HG02885 (cell line): Measurements from ENCODE around the gene ANTXR2.
A peak's percentile ranks its signal among the peaks of the same experiment; 100 is the strongest.

Experiments
- ATAC-seq: cut with Tn5 transposase; IDR thresholded peaks from one replicate; pipeline ENCODE4 v1.9.1; 2021; ENCODE audit warnings: mild to moderate bottlenecking; ENCODE audit not compliant: unreplicated experiment, poor library complexity

Gene ANTXR2

GRCh38 chr4:80092847-80093246, 19.8 kb upstream of the ANTXR2 start:
- ATAC-seq, result no peak

- ATAC-seq, result no peak
Observed at GRCh38 chr4:80092088-80092487, 19.1 kb upstream of the ANTXR2 start.

GRCh38 chr4:80091688-80092087, 18.7 kb upstream of the ANTXR2 start:
- ATAC-seq, result no peak

GRCh38 chr4:80091184-80091583, 18.2 kb upstream of the ANTXR2 start:
- no peak for ATAC-seq

- ATAC-seq, result no peak
Observed at GRCh38 chr4:80090090-80090489, 17.1 kb upstream of the ANTXR2 start.

DNA sequence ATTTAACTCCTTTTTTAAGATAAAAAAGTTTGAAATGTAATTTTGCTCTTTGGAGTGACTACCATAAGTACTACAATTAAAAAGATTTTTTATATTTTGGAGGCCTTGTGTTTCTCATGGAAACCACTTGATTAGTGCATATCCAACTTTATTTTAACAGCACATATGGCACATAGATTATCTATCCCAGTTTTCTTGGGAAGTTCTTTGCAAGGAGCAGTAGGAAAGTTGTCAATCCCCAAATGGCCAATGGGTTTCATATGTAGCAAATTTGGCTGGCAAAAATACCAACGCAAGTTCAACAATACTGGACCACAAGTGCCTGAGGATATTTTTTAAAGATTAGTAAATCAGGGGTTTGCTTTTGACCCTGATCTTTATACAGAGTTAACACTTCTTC, 15.4 kb upstream of the ANTXR2 start:
- ATAC-seq, result no peak

DNA sequence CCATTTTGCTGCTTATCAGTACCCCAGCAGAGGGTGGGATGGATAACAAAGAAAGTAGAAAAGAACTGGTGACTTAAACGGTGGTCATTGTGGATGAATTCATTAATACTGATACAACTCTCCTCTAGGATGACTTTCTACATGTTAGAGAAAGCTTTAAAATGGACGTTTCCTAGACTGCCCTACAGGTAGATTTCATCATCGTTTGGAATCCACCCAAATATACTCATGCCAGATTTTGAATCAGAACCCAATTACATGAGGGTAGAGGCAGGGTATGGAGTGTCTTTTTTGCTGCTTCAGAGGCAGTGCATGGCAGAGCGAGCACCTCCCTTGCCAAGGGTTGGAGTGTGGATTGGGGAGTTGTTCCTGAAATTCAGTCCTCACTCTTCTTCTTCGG, 13.3 kb upstream of the ANTXR2 start:
- no peak for ATAC-seq

DNA sequence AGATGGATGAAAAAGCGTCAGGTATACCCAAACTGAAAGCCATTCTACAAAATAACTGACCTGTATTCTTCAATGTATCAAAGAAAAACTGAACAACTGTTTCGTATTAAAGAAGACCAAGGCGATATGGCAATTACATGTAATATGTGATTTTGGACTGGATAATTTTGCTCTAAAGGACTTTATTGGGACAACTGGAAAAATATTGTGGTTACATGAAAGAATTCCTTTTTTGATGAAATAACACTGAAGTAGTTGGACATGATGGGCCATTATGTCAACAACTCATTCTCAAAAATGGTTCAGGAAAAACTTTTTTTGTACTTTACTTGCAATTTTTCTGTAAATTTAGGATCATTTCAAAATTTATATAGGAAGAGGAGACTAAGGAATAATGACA, 12.1 kb upstream of the ANTXR2 start:
- ATAC-seq, result no peak

DNA sequence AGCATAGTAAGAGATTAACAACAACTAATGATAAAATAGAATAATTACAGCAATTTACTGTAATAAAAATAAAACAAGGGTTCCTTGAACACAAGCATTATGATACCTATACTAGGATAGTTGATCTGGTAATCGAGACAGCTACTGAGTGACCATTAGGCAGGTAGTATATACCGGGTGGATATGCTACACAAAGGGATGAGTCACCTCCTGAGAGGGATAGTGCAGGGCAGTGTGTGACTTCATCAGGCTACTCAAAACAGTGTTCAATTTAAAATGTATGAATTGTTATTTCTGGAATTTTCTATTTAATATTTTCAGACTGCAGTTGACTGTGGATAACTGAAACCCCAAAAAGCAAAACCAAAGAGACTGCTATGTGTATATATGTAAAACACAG, 9.7 kb upstream of the ANTXR2 start:
- no peak for ATAC-seq

DNA sequence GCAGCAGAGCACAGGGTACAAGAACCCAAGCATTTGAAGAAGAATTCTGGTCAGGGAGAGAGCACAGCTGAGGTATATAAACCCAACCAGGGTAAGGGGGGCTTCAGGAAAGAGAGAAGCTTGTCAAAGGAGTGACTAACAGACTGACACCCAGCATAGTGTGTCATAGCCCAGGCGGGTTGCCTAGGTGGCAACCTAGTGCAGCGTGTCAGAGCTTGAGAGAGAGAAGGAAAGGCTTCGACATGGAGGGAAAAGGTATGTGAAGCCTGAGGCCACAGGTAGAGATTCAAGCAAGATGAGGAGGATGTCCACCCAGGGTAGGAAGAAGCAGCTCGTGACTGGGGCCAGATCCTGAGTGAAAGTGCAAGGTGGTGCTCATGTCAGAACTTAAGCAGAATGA, 8.5 kb upstream of the ANTXR2 start:
- ATAC-seq, result no peak

- no peak for ATAC-seq
Observed at GRCh38 chr4:80079255-80079923, 6.4 kb upstream of the ANTXR2 start.

- ATAC-seq, result no peak
Observed at GRCh38 chr4:80078346-80079092, 5.5 kb upstream of the ANTXR2 start.

- no peak for ATAC-seq
Observed at GRCh38 chr4:80077639-80078038, 4.6 kb upstream of the ANTXR2 start.

DNA sequence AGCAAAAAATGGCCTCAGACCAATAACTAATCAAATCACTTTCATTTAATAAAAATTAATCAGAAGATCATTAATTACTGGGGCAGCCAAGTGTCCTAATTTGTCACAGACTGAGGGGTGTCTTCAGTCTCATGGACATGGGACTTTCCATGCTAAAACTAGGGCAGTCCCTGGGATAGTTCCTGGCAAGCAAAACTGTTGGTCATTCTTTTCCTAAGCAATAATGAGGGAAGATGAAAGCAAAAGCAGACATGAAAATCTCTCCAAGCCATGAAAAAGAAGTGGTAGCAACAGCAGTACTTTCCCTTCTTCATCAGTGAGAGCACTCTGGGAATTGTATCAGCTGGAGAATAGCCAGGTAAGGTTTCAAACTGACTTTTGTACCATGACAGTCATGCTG, 3.7 kb upstream of the ANTXR2 start:
- ATAC-seq, result no peak

DNA sequence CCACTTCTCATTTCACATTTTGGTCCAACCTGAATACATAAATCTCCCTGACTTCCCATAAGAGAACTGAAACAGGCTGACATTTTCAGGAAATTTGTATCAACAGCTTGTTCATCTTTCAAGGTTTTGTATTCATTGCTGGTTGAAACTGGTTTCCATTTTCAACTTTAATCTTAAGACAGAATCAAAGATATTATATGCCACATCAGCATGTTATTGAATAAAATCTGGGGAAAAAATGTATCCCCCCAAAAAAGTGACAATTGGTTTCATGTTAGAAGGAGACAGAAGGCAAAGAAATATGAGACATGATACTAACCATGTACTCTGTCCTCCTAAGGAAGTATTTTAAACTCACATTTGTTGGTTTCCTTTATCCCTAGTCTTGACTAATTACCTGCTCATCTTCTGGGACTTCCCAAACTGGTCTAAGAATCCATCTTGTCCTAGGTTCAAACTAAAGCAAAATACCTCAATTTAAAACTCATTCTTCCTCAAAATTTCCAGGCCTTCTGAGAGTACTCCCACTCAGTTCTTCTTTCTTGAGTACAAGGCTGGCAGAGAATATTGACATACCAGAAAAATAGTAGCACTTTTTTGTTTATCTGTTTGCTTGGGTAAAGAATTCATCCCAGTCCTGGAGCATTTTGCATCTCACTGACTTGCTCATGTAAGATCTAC, 3.1 kb upstream of the ANTXR2 start:
- ATAC-seq, result no peak

DNA sequence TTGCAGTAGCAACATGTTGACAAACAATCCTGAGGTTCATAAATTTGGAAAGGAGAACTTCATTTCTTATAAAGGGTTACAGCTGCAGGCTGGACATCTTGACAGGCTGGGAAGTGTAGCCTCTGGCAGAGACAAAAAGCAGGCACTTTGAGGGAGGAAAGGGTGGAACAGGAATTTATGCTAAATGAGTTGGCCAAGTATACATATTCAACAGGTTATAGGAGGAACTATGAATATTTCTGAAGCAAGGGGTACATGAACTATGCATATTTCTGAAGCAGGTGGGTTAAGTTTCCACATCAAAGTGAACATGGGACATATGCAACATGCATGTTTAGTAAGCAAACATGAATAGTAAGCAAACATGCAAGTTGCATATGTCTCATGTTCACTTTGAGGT, 1.6 kb upstream of the ANTXR2 start:
- ATAC-seq, result no peak

- no peak for ATAC-seq
Observed at GRCh38 chr4:80074069-80074468, 1.0 kb upstream of the ANTXR2 start.

- ATAC-seq, result peak; percentile 67
Observed at GRCh38 chr4:80073473-80074008, 512 bp upstream of the ANTXR2 start.

DNA sequence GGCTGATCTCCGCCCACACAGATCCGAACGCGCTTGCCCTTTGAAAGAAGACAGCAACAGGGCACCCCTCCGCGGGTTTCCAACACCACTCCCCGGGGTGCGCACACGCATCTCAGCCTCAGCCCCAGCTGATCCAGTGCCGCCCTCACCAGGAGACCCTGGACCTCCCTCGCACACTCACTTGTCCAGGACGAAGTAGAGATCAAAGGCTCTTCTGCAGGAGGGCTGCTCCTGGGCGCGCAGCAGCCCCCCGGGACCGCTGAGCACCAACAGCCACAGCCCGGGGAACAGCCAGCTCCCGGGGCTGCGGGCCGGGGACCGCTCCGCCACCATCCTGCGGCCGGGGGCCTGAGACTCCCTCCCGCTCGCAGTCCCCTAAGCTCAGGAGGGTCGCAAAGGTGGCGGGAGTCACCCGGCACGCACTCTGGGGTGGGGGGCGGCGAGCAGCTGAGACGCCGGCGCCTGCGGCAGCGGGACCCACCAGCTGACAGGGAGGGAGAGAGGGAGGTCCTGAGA, 743 bp downstream of the ANTXR2 start:
- ATAC-seq, result peak; percentile 29

DNA sequence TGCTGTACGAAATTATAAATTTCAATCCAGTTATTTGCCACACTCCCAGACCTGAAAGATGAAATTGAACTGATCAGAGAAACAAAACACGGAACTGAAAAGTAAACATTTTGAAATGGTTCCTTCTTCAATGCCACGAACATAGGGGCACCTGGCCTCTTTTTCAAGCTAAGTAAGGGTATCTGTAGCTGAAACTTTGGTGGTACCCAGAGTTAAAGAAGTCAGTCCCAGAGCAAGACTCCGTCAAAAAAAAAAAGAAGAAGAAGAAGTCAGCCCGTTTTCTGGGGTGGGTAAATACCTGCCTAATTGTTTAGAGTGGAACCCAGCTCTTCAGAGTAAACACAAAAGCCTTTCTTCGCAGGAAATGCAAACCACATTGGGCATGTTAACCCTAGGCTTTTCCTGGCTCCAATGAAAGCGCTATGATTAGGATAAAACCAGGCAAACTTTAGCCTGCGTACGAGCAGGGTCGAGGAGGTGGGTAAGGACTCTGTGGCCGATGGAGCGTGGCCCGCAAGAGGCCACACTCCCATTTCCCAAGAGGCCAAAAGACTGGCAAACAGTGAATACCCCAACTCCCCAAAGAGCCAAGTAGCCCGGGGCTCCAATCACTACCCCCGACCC, 1.3 kb downstream of the ANTXR2 start:
- ATAC-seq, result peak; percentile 16
